Colonic mucosa (tissue), 4 donors: ENCODE results near the gene DGCR2. TPM values are rescaled to one million over a fixed set of nuclear protein-coding genes. Genes with fewer than 3 reads are reported as not detected.

Experiments used
- DNase-seq: peaks from one replicate; pipeline ENCODE4 v3.0.0-alpha.2; 2020
- H3K27ac ChIP-seq: fragments of 200-600 bp; one replicate; pipeline ENCODE4 v1.8.0; 2021
- H3K27me3 ChIP-seq: fragments of 200-600 bp; one replicate; pipeline ENCODE4 v1.8.0; 2021
- H3K36me3 ChIP-seq: fragments of 200-600 bp; one replicate; pipeline ENCODE4 v1.8.0; 2021
- H3K4me1 ChIP-seq: fragments of 200-600 bp; one replicate; pipeline ENCODE4 v1.8.0; 2021; ENCODE audit warnings: mild to moderate bottlenecking
- H3K4me3 ChIP-seq: fragments of 200-600 bp; one replicate; pipeline ENCODE4 v1.8.0; 2021
- H3K9ac ChIP-seq, 2 donors: one replicate each; pipeline ENCODE4 v1.7.0; 2013; ENCODE audit warnings: control low read depth in 2 of 2, low read depth in 2 of 2, low read length in 2 of 2
- H3K9me3 ChIP-seq: fragments of 200-600 bp; one replicate; pipeline ENCODE4 v1.8.0; 2021
- intact Hi-C: fragments of 100-400 bp; cut with DNase I; formaldehyde crosslinking; loops from one replicate; pipeline ENCODE4 v1.14.1; 2022
- total RNA-seq, 2 donors: library from RNA; stranded (reverse); fragmentation: NEBNext Ultra II Directional in 1 of 2; extraction: Animal tissue kit (Norgen Biotek cat#: 25700) in 1 of 2; gene quantifications; one replicate each; pipeline ENCODE4 v1.2.1, GENCODE V29; 2021
- TF ChIP-seq, protein P1 (sequence below): fragments of 200-600 bp; IDR thresholded peaks from one replicate; pipeline ENCODE4 v1.8.0; 2022; ENCODE audit warnings: antibody characterized with exemption, mild to moderate bottlenecking
- donor health status: healthy.
- donor health status: DM: no; HTN: no; CAD: no.
- donor health status: DM: no; HTN: no; CAD: no.

Gene DGCR2
- total RNA-seq, 2 donors from 2014 or later, result 71.6 to 82.5 TPM

DNA sequence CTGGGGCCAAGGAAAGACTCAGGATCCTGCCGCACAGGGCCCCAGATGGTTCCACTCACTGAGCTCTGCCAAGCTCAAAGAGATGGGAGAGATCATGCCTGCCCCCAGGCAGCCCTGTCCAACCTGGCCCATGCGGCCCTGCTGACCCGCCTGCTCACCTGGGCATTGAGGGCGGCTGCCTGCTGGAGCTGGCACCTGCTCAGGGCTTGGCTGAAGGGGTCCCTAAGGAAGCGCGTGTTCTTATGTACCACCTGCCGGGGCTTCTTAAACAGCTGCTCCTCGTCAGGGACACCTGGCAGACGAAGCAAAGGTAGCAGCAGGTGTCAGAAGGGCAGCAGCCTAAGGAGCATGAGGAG lies 16.8 kb upstream of the DGCR2 start:
- H3K36me3 ChIP-seq, result peaks cover 18% of the 10 kb centered on the region
- H3K4me1 ChIP-seq, result peaks cover 6% of the 10 kb centered on the region
- no peak overlapping the region for H3K9ac ChIP-seq
- no peak overlapping the region for H3K27ac ChIP-seq
- intact Hi-C loops, result no loop called here
- DNase-seq, result no peak
- TF ChIP-seq, protein P1, sequence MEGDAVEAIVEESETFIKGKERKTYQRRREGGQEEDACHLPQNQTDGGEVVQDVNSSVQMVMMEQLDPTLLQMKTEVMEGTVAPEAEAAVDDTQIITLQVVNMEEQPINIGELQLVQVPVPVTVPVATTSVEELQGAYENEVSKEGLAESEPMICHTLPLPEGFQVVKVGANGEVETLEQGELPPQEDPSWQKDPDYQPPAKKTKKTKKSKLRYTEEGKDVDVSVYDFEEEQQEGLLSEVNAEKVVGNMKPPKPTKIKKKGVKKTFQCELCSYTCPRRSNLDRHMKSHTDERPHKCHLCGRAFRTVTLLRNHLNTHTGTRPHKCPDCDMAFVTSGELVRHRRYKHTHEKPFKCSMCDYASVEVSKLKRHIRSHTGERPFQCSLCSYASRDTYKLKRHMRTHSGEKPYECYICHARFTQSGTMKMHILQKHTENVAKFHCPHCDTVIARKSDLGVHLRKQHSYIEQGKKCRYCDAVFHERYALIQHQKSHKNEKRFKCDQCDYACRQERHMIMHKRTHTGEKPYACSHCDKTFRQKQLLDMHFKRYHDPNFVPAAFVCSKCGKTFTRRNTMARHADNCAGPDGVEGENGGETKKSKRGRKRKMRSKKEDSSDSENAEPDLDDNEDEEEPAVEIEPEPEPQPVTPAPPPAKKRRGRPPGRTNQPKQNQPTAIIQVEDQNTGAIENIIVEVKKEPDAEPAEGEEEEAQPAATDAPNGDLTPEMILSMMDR, result no peak
- H3K9me3 ChIP-seq, result no peaks in the 10 kb centered on the region
- H3K27me3 ChIP-seq, result no peaks in the 10 kb centered on the region
- H3K4me3 ChIP-seq, result no peak overlapping the region

DNA sequence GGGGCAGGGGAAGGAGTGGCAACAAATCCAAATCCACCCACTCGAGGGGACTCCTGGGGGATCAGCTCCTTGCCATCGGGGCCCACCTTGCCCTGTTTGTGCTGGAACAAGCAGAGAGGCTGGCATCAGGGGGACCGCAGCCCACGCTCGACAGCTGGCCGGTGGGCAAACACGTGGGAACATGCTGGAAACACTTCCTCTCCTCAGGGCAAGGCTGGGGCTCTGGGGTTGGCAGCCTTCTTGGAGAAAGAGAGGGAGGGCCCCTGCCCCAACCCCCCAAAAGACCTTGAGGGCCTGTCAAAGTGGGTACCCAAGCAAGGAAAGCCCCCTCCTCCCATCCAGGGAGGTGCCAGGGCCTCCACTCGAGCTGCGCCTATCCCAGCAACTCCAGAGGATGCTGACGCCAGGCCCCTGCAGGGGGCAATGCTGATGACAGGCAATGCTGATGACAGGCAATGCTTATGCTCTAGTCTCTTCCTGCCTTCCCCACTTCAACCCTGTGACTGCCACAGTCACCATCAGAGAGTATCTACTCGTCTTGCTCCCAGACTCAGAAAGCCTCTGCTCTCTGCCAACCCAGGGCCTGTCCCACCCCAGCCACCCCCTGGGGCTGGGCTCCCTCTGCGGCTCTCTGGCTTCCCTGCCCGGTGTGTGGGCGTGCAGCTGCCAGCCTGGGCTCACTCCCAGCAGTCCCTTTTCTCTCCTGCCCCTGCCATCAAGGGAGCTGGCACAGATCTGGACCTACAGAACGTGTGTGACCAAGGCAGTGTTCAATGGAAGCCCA lies 16.2 kb upstream of the DGCR2 start:
- DNase-seq, result no peak
- intact Hi-C loops, result no loop called here
- H3K9ac ChIP-seq, result no peak overlapping the region
- TF ChIP-seq, protein P1, result no peak
- peaks cover under 1% of the 10 kb centered on the region for H3K4me1 ChIP-seq
- no peaks in the 10 kb centered on the region for H3K27me3 ChIP-seq
- no peak overlapping the region for H3K4me3 ChIP-seq
- no peak overlapping the region for H3K27ac ChIP-seq
- no peaks in the 10 kb centered on the region for H3K9me3 ChIP-seq
- H3K36me3 ChIP-seq, result peaks cover 22% of the 10 kb centered on the region

DNA sequence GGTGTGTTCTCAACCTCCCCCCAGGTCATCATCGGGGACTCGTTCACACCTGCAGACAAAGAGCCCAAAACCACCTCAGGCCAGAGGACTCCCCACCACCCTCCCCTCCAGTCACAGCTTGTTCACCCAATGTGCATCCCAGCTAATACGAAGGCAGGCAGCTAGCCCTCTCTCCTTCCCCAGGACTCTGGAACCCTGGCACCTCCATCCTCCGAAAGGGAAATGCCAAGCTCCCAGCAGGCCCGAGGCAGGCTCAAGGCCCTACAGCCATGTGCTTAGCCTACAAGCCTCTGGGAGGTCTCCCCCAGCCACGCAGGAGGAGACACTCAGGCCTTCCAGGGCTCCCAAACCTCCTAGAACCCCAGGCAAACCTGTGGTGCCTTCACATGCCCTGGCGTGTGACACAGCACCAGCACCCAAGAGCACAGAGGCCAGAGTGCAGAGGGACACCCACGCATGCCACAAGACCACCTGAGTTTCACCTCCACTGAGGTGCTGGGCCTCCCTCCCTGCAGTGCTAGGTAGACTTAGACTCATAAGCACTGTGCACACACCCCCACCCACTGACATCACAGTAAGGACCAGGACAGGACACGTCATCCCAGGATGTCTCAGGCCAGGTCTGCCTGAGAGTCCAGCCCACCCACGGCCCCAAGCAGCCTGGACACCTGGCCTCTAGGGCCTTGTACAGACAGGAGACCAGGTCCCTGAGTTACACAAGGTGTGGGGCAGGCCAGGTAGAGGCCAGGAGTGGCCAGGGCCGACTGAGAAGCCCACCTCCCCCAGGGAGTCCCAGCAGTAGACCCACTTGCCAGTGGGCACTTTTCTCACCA lies 15.4 kb upstream of the DGCR2 start:
- no peak for DNase-seq
- intact Hi-C loops, result no loop called here
- Histone ChIP-seq H3K27ac (no peak overlapping the region), H3K36me3 (peaks cover 22% of the 10 kb centered on the region), H3K9ac (no peak overlapping the region), H3K27me3 (no peaks in the 10 kb centered on the region), H3K4me1 (no peaks in the 10 kb centered on the region), H3K4me3 (no peak overlapping the region), H3K9me3 (no peaks in the 10 kb centered on the region)
- TF ChIP-seq, protein P1, result no peak

DNA sequence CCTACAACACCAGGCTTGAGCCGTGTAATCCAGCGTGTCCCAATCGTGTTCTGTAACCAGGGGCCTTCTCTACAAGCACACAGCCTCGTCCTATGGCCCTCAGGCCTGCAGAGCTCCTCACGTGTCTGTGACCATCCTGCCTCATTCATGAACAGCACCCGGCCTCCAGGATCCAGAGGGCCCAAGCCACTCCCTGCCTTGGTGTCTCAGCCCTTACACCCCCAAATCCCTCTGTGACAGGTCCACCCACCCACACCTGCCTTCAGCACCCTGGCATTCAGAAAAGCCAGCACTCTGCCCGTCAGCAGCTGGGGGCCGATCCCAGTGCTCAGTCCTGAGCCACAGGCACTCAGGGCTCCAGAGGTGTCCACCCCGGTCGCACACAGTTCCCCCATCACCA lies 14.7 kb upstream of the DGCR2 start:
- Histone ChIP-seq H3K36me3 (peaks cover 22% of the 10 kb centered on the region), H3K27ac (no peak overlapping the region), H3K4me1 (no peaks in the 10 kb centered on the region), H3K9me3 (no peaks in the 10 kb centered on the region), H3K9ac (no peak overlapping the region), H3K4me3 (no peak overlapping the region), H3K27me3 (no peaks in the 10 kb centered on the region)
- DNase-seq, result no peak
- intact Hi-C loops, result no loop called here
- TF ChIP-seq, protein P1, result no peak

DNA sequence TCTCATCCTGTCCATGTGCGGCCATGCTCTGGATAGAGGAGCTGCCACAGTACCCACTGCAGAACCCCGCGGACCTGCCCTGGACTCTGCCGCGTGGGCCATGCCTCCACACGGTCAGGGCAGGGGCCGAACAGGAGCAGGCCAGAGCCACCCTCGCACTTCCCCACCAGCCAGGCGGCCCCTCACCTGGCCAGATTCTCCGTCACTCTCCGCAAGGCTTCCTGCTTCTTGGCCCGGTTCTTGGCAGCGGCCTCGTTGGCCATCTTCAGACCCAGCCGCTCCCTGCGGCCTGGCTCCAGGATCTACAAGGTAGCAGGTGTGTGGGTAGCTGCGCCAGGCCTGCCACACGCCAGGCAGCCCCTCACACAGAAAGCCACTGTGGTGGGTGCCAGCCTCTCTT lies 12.7 kb upstream of the DGCR2 start:
- H3K4me1 ChIP-seq, result no peaks in the 10 kb centered on the region
- no peak for DNase-seq
- H3K9me3 ChIP-seq, result no peaks in the 10 kb centered on the region
- TF ChIP-seq, protein P1, result no peak
- no peak overlapping the region for H3K27ac ChIP-seq
- peaks cover 22% of the 10 kb centered on the region for H3K36me3 ChIP-seq
- H3K9ac ChIP-seq, result no peak overlapping the region
- H3K4me3 ChIP-seq, result no peak overlapping the region
- intact Hi-C loops, result no loop called here
- no peaks in the 10 kb centered on the region for H3K27me3 ChIP-seq
